SU-DHL-6 (cell line): ENCODE measurements around the gene SFXN2.
"Not testable (repeated sequence)": the region's sequence is repeated elsewhere in the genome, so short reads cannot be mapped to it uniquely, and the experiment has no call there.

ENCODE experiments used
- H2AFZ ChIP-seq: fragments of 200-600 bp; sonication (generic); 2 replicates; pipeline ENCODE4 v1.6.1; 2014; ENCODE audit warnings: low read depth, mild to moderate bottlenecking, moderate library complexity, mixed read lengths, antibody characterized with exemption, low read length; ENCODE audit not compliant: severe bottlenecking
- H3F3A ChIP-seq: fragments of 200-600 bp; shearing (Covaris generic); 2 replicates; pipeline ENCODE4 v1.6.0; 2016; ENCODE audit warnings: antibody characterized with exemption, mild to moderate bottlenecking; ENCODE audit not compliant: insufficient read depth
- H3K27ac ChIP-seq: fragments of 200-600 bp; sonication (generic); 2 replicates; pipeline ENCODE4 v1.5.1; 2016; ENCODE audit warnings: low read depth, mild to moderate bottlenecking, low read length, moderate library complexity, mixed read lengths
- H3K27me3 ChIP-seq: fragments of 200-600 bp; sonication (generic), shearing (Covaris generic); 2 replicates; pipeline ENCODE4 v1.6.0; 2014; ENCODE audit warnings: mild to moderate bottlenecking, low read length
- H3K36me3 ChIP-seq: fragments of 200-600 bp; sonication (generic); 2 replicates; pipeline ENCODE4 v1.6.1; 2014; ENCODE audit warnings: mild to moderate bottlenecking, low read length, mixed read lengths
- H3K4me2 ChIP-seq: fragments of 300-600, 200-600 bp; shearing (Covaris generic), sonication (generic); 2 replicates; pipeline ENCODE4 v1.6.0; 2014; ENCODE audit warnings: low read length, low read depth, mild to moderate bottlenecking; ENCODE audit not compliant: poor library complexity, severe bottlenecking
- H3K4me3 ChIP-seq: fragments of 200-600 bp; sonication (generic); 2 replicates; pipeline ENCODE4 v1.5.1; 2014; ENCODE audit warnings: antibody characterized with exemption, low read length, mild to moderate bottlenecking, mixed read lengths; ENCODE audit not compliant: insufficient read depth, poor library complexity, severe bottlenecking
- H3K79me2 ChIP-seq: fragments of 200-600 bp; sonication (generic); 2 replicates; pipeline ENCODE4 v1.6.1; 2014; ENCODE audit warnings: mild to moderate bottlenecking, low read length, moderate library complexity; ENCODE audit not compliant: insufficient read depth
- H3K9ac ChIP-seq: fragments of 200-600 bp; sonication (generic); 2 replicates; pipeline ENCODE4 v1.7.0; 2014; ENCODE audit warnings: mild to moderate bottlenecking, low read length
- H3K9me2 ChIP-seq: fragments of 200-600 bp; sonication (generic); replicated peaks from 2 replicates; pipeline ENCODE4 v1.6.1; 2014; ENCODE audit warnings: low read length; ENCODE audit not compliant: insufficient read depth
- H3K9me3 ChIP-seq: fragments of 200-600 bp; sonication (generic); 2 replicates; pipeline ENCODE4 v1.6.1; 2014; ENCODE audit warnings: low read length, mixed read lengths; ENCODE audit not compliant: insufficient read depth
- H4K20me1 ChIP-seq: fragments of 200-600 bp; sonication (generic); 2 replicates; pipeline ENCODE4 v1.6.1; 2014; ENCODE audit warnings: low read depth, mild to moderate bottlenecking, antibody characterized with exemption, low read length, moderate library complexity, mixed read lengths
- CTCF ChIP-seq: fragments of 200-600 bp; sonication (generic); IDR thresholded peaks from one replicate; pipeline ENCODE4 v1.5.1; 2017; ENCODE audit warnings: antibody characterized with exemption, mild to moderate bottlenecking, low read length, moderate library complexity; ENCODE audit not compliant: insufficient read depth, poor library complexity, severe bottlenecking
- EZH2phosphoT487 ChIP-seq: fragments of 200-600 bp; sonication (generic), shearing (Covaris generic); conservative IDR thresholded peaks from 2 replicates; pipeline ENCODE4 v1.6.1; 2018; ENCODE audit warnings: mild to moderate bottlenecking, antibody characterized with exemption, low read length, moderate library complexity, mixed read lengths

Gene SFXN2

GRCh38 chr10:102758240-102758932 is 44.0 kb downstream of the SFXN2 start:
- no peaks in the 10 kb centered on the region for H3K9me2 ChIP-seq
- H2AFZ ChIP-seq: no peak overlapping the region
- no peak overlapping the region for H3K27ac ChIP-seq
- H3K4me2 ChIP-seq: no peak overlapping the region
- H3K27me3 ChIP-seq: no peaks in the 10 kb centered on the region
- peaks cover 75% of the 10 kb centered on the region for H3K79me2 ChIP-seq
- H3K36me3 ChIP-seq: 0 out of 2 replicates have a peak, but pooled peaks cover 5% of the 10 kb centered on the region
- no peak overlapping the region for H3K9ac ChIP-seq
- no peaks in the 10 kb centered on the region for H3K9me3 ChIP-seq
- H3K4me3 ChIP-seq: no peak overlapping the region
- TF ChIP-seq EZH2phosphoT487: no peak
- TF ChIP-seq CTCF: no peak
- no peaks in the 10 kb centered on the region for H3F3A ChIP-seq
- no peaks in the 10 kb centered on the region for H4K20me1 ChIP-seq

- not testable (repeated sequence) for H3F3A ChIP-seq, H3K9me3 ChIP-seq, H3K9me2 ChIP-seq, H2AFZ ChIP-seq, H3K36me3 ChIP-seq, H3K4me3 ChIP-seq, H3K27ac ChIP-seq, H3K9ac ChIP-seq, H3K4me2 ChIP-seq, H3K27me3 ChIP-seq, H4K20me1 ChIP-seq
- H3K79me2 ChIP-seq: peaks cover 70% of the 10 kb centered on the region
Observed at GRCh38 chr10:102758933-102759262, 44.5 kb downstream of the SFXN2 start.

- TF ChIP-seq EZH2phosphoT487 (no peak), CTCF (no peak)
- no peaks in the 10 kb centered on the region for H3K27me3 ChIP-seq
Observed at GRCh38 chr10:102759497-102760210, 45.2 kb downstream of the SFXN2 start.

GRCh38 chr10:102761981-102762380 is 47.5 kb downstream of the SFXN2 start:
- Histone ChIP-seq H3K9me2 (no peaks in the 10 kb centered on the region), H3K4me3 (no peak overlapping the region), H3K9ac (no peak overlapping the region), H3K4me2 (no peak overlapping the region), H3K27me3 (no peaks in the 10 kb centered on the region), H3K79me2 (peaks cover 57% of the 10 kb centered on the region), H3K36me3 (0 out of 2 replicates have a peak, but pooled peaks cover 5% of the 10 kb centered on the region), H2AFZ (no peak overlapping the region), H3K9me3 (no peaks in the 10 kb centered on the region), H4K20me1 (peaks cover 3% of the 10 kb centered on the region; the same call in 1 of the 2 replicates), H3K27ac (no peak overlapping the region), H3F3A (no peaks in the 10 kb centered on the region)
- TF ChIP-seq CTCF: no peak
- no peak for TF ChIP-seq EZH2phosphoT487

More at GRCh38 chr10:102759497-102760210, 45.2 kb downstream of the SFXN2 start:
- Histone ChIP-seq H3F3A (no peaks in the 10 kb centered on the region), H3K9me2 (no peaks in the 10 kb centered on the region), H2AFZ (no peak overlapping the region), H3K4me2 (no peak overlapping the region), H3K27ac (no peak overlapping the region), H3K9me3 (no peaks in the 10 kb centered on the region), H4K20me1 (no peaks in the 10 kb centered on the region), H3K9ac (no peak overlapping the region), H3K79me2 (peaks cover 63% of the 10 kb centered on the region), H3K4me3 (no peak overlapping the region), H3K36me3 (0 out of 2 replicates have a peak, but pooled peaks cover 5% of the 10 kb centered on the region)
